ENCODE data around the gene SLC16A11. TPM values are rescaled to one million over a fixed set of nuclear protein-coding genes. Genes with fewer than 3 reads are reported as not detected.

SLC16A11 gene
- total RNA-seq, 4 donors from 2014 or later: 0.31 to 0.78 TPM; not detected in 2

DNA sequence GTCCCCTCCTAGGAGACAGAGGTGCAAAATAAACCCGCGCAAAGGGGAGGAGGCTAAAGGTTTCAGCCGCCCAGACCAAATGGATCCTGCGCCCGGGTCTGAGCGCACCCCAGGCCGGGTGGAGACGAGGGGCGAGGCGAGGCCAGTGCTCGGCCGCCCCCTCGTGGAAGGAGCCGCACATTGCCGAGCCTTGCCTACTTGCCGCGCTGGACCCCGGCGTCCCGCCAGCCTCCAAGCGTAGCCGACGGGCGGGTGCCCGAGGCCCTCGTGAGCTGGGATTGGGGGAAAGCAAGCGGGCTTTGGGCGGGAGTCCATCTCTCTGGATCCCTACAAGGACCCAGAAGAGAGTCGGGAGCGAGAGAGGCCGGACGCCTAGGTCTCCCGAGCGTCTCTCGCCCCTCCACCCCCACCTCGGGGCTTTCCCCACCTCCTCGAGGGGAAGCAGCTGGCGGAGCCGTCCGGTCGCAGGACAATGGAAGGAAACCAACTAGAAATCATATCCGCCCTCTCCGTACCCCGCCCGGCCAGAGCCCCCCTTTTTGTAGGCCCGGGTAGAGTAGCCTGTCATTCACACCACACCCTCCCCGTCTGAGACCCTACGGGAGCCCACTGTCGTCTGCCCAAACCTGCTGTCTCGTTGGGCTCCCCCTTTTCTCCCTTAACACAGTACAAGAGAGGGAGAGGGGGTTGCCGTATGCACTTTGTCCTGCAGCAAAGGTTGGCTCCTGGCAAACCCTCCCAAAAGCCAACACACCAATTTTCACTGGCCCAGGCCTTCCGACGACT is 21.7 kb downstream of the SLC16A11 start:
- intact Hi-C loops (cut with DNase I; ENCODE audit: low total_unique reads): loop anchor here (1.0 to 10.0 kb wide), 2 partner anchors 108 to 463 kb away; partner anchors contain the start of genes POLR2A and SLC35G6
- H3K4me1 ChIP-seq: peaks cover 28 to 38% of the 10 kb centered on the region in 2 donors

DNA sequence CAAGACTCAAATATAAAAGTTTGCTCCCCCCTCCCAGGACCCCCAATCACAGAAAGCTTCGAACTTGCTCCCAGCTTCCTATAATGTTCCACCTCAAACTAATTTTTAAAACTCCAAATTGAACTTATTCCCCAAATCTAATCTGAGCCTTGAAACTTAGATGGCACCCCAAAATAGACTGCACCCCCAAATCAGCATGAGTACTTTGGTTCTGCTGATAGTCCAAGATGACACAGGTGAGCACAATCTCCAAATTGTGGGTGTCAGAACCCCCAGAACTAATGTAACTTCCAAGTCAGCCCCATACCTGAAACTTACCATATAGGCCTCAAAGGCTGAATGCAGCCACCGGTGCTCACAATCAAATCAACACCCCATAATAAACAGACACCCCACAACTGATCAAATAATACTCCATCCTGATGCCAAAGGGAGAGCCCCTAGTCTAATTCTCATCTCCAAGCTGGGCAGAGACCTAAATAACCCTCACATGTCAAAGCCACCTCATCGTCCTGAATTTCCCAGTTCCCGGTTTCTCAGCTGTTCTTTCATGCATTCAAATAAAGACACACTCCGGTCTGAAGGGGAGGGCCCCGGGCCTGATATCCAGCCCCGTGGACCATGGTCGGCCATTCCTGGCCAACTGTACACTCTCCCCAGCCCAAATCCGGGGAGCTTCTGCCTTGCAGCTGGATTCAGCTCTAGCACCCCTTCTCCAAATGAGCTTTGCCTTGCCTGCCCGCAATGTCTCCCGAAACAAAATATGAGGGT is 22.8 kb downstream of the SLC16A11 start:
- H3K4me3 ChIP-seq: peak overlapping the region; percentile 30 to 49 (median 46)
- no peak for DNase-seq
- peaks cover 14 to 16% (median 15%) of the 10 kb centered on the region in 3 donors for H3K27me3 ChIP-seq
- TF ChIP-seq, protein P1, sequence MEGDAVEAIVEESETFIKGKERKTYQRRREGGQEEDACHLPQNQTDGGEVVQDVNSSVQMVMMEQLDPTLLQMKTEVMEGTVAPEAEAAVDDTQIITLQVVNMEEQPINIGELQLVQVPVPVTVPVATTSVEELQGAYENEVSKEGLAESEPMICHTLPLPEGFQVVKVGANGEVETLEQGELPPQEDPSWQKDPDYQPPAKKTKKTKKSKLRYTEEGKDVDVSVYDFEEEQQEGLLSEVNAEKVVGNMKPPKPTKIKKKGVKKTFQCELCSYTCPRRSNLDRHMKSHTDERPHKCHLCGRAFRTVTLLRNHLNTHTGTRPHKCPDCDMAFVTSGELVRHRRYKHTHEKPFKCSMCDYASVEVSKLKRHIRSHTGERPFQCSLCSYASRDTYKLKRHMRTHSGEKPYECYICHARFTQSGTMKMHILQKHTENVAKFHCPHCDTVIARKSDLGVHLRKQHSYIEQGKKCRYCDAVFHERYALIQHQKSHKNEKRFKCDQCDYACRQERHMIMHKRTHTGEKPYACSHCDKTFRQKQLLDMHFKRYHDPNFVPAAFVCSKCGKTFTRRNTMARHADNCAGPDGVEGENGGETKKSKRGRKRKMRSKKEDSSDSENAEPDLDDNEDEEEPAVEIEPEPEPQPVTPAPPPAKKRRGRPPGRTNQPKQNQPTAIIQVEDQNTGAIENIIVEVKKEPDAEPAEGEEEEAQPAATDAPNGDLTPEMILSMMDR (IDR thresholded peaks at IDR 0.05 in 4 of 5, conservative IDR thresholded peaks at IDR 0.05 in 1 of 5): no peak
- TF ChIP-seq POLR2A (IDR thresholded peaks at IDR 0.05): no peak
- in situ Hi-C loops (cut with MboI; ENCODE audit: low sequenced_read_pairs in 4 of 4): loop anchor here (25.0 kb wide), 2 partner anchors 359 to 384 kb away; partner anchors contain the start of genes C17orf100 (in 3 of the 4), MED31 (in 3 of the 4), KIAA0753 (in 1 of the 4) and TXNDC17 (in 1 of the 4)
- intact Hi-C loops (cut with DNase I; ENCODE audit: low total_unique reads): loop anchor here (10.0 kb wide), 1 partner anchor 464 kb away; the partner anchor contains the start of genes POLR2A and SLC35G6
- no peaks in the 10 kb centered on the region for H3K9me3 ChIP-seq
- peaks cover 32 to 42% of the 10 kb centered on the region in 2 donors for H3K4me1 ChIP-seq
- peaks cover 0 to 10% of the 10 kb centered on the region in 2 donors for H3K36me3 ChIP-seq
- no peak for ATAC-seq
- peak overlapping the region; percentile 93 to 99 (median 96) for H3K27ac ChIP-seq

More for the DNA sequence above, 21.7 kb downstream of the SLC16A11 start:
- peaks cover 14 to 16% (median 15%) of the 10 kb centered on the region in 3 donors for H3K27me3 ChIP-seq
- in situ Hi-C loops (cut with MboI; ENCODE audit: low sequenced_read_pairs in 4 of 4): loop anchor here (25.0 kb wide), 2 partner anchors 360 to 385 kb away; partner anchors contain the start of genes C17orf100 (in 3 of the 4), MED31 (in 3 of the 4), KIAA0753 (in 1 of the 4) and TXNDC17 (in 1 of the 4)
- peak; percentile 8 to 31 for TF ChIP-seq POLR2A (IDR thresholded peaks at IDR 0.05)
- TF ChIP-seq, protein P1 (IDR thresholded peaks at IDR 0.05 in 4 of 5, conservative IDR thresholded peaks at IDR 0.05 in 1 of 5): peak; percentile 92 to 98 (median 96)
- peak; percentile 40 to 71 for DNase-seq
- ATAC-seq: peak; percentile 57
- H3K4me3 ChIP-seq: peak overlapping the region; percentile 30 to 49 (median 46)
- H3K9me3 ChIP-seq: no peaks in the 10 kb centered on the region
- H3K27ac ChIP-seq: peak overlapping the region; percentile 93 to 99 (median 96)
- H3K36me3 ChIP-seq: peaks cover 0 to 2% of the 10 kb centered on the region in 2 donors

DNA sequence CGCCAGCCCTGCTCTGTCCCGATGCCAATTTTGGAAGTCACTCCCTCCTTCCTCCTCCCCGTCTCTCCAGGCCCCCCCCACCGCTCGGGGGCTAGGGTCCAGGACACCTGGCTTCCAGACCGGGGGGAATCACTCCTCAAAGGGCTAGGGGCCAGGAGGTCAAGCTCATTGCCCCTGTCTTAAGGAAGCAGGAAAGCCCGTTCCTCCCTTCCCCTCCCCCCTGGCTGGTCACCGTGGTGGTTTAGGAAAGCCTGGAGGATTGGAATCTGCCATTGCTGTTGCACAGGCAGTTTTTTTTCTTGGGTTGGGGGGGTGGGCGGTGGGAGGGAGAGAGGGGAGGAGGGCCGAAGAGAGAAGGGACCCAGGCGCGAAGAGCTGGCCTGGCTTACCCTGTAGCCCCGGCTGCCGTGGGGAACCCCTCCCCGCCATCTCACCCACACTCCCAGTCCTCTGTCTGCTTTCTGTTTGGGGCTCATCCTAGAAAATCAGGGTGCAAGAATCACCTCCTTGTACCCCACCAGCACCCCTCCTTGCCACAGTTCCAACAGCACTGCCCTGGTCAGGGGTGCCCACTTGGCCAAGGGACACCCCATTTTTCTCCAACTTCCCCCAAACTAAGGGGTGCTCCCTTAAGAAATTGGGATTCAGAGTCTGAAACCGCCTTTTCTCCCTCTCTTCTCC is 23.9 kb downstream of the SLC16A11 start:
- Histone ChIP-seq H3K4me1 (peaks cover 42 to 52% of the 10 kb centered on the region in 2 donors), H3K9me3 (no peaks in the 10 kb centered on the region), H3K27ac (peak overlapping the region; percentile 93 to 99 (median 96)), H3K36me3 (peaks cover 0 to 10% of the 10 kb centered on the region in 2 donors), H3K27me3 (peaks cover 14 to 16% (median 15%) of the 10 kb centered on the region in 3 donors), H3K4me3 (peak overlapping the region; percentile 63 to 80 (median 66))
- TF ChIP-seq, protein P1 (IDR thresholded peaks at IDR 0.05 in 4 of 5, conservative IDR thresholded peaks at IDR 0.05 in 1 of 5): no peak
- no peak for TF ChIP-seq POLR2A (IDR thresholded peaks at IDR 0.05)
- ATAC-seq: peak; percentile 15 to 18
- intact Hi-C loops (cut with DNase I; ENCODE audit: low total_unique reads): loop anchor here (5.0 to 10.0 kb wide), 4 partner anchors 465 to 1533 kb away; partner anchors contain the start of genes CD68, DERL2, KDM6B and MIS12
- in situ Hi-C loops (cut with MboI; ENCODE audit: low sequenced_read_pairs in 4 of 4): loop anchor here (25.0 kb wide), 2 partner anchors 358 to 383 kb away; partner anchors contain the start of genes C17orf100 (in 3 of the 4), MED31 (in 3 of the 4), KIAA0753 (in 1 of the 4) and TXNDC17 (in 1 of the 4)
- DNase-seq: peak in 1 of 2 donors; percentile 58
